ENCODE data around the gene UBAP1L.
"Not testable (repeated sequence)": the region's sequence is repeated elsewhere in the genome, so short reads cannot be mapped to it uniquely, and the experiment has no call there.

UBAP1L gene

GRCh38 chr15:65099336-65099735, 15.7 kb downstream of the UBAP1L start:
- DNase-seq = no peak

GRCh38 chr15:65097651-65098263, 17.2 kb downstream of the UBAP1L start:
- DNase-seq = no peak

- DNase-seq = no peak
Observed at GRCh38 chr15:65096481-65097385, 18.3 kb downstream of the UBAP1L start.

GRCh38 chr15:65095747-65096104, 19.3 kb downstream of the UBAP1L start:
- no peak for DNase-seq

GRCh38 chr15:65095011-65095746, 19.8 kb downstream of the UBAP1L start:
- no peak for DNase-seq

- DNase-seq = no peak
Observed at GRCh38 chr15:65094294-65094995, 20.6 kb downstream of the UBAP1L start.

- not testable (repeated sequence) for DNase-seq
Observed at GRCh38 chr15:65093793-65094170, 21.2 kb downstream of the UBAP1L start.

- no peak for DNase-seq
Observed at GRCh38 chr15:65092911-65093792, 21.8 kb downstream of the UBAP1L start.

- DNase-seq = no peak
Observed at GRCh38 chr15:65091946-65092770, 22.8 kb downstream of the UBAP1L start.

GRCh38 chr15:65089206-65089824, 25.7 kb downstream of the UBAP1L start:
- no peak for DNase-seq

- DNase-seq = no peak
Observed at GRCh38 chr15:65088643-65089021, 26.4 kb downstream of the UBAP1L start.

GRCh38 chr15:65087873-65088642, 26.9 kb downstream of the UBAP1L start:
- no peak for DNase-seq

- no peak for DNase-seq
Observed at GRCh38 chr15:65087411-65087810, 27.6 kb downstream of the UBAP1L start.

GRCh38 chr15:65086680-65087111, 28.3 kb downstream of the UBAP1L start:
- DNase-seq = no peak

- no peak for DNase-seq
Observed at GRCh38 chr15:65085990-65086679, 28.9 kb downstream of the UBAP1L start.

GRCh38 chr15:65085207-65085753, 29.7 kb downstream of the UBAP1L start:
- DNase-seq = no peak

GRCh38 chr15:65084500-65085206, 30.3 kb downstream of the UBAP1L start:
- DNase-seq = no peak

GRCh38 chr15:65083262-65083701, 31.7 kb downstream of the UBAP1L start:
- no peak for DNase-seq

Data from DMS79 (cell line).